GM12878 (cell line): ENCODE measurements around the gene MRNIP. TPM values are rescaled to one million over a fixed set of nuclear protein-coding genes. Genes with fewer than 3 reads are reported as not detected.

Source experiments
- ATAC-seq: fragments of 200-7000 bp; cut with Tn5 transposase; 3 replicates; pipeline ENCODE4 v1.9.1; 2020; ENCODE audit warnings: mild to moderate bottlenecking, moderate library complexity
- BruUV-seq: library from RNA; stranded (reverse); fragments of 400-500 nt; replicated peaks from 2 replicates; lab custom pipeline; 2021; lab: Mats Ljungman, UMichigan
- CTCF ChIA-PET: fragments of 300-600 bp; sonication (Branson Sonifier 250); formaldehyde crosslinking; extraction: SDS; loops from one replicate; lab custom pipeline; 2021; ENCODE audit warnings: inconsistent platforms; lab: Yijun Ruan, JAX
- POLR2A ChIA-PET: fragments of 350-600 bp; formaldehyde crosslinking; extraction: SDS; loops from one replicate; lab custom pipeline; 2021; ENCODE audit warnings: inconsistent platforms; lab: Charles Lee
- RAD21 ChIA-PET: fragments of 300-600 bp; sonication (Branson Sonifier 250); formaldehyde crosslinking; loops from one replicate; lab custom pipeline; 2023; ENCODE audit warnings: antibody characterized with exemption; ENCODE audit not compliant: unreplicated experiment; lab: Charles Lee
- SMC1A ChIA-PET: fragments of 300-600 bp; sonication (Branson Sonifier 250); formaldehyde crosslinking; loops from one replicate; lab custom pipeline; 2023; ENCODE audit not compliant: unreplicated experiment, uncharacterized antibody; lab: Charles Lee
- DNase-seq: peaks from one replicate; pipeline ENCODE4 v3.0.0-alpha.2; 2011; ENCODE audit warnings: low read depth, low spot score
- FAIRE-seq: peaks from 3 replicates; lab custom pipeline; 2011; peaks lifted over from hg19 to GRCh38; lab: Jason Lieb, UNC
- H2AFZ ChIP-seq: 2 replicates; pipeline ENCODE4 v1.6.0; 2011; ENCODE audit warnings: low read depth, low read length, control low read depth; ENCODE audit not compliant: control insufficient read depth
- H3K27ac ChIP-seq: 2 replicates; pipeline ENCODE4 v1.5.1; 2011; ENCODE audit warnings: control low read depth; ENCODE audit not compliant: control insufficient read depth, insufficient read depth
- H3K27me3 ChIP-seq, 2 experiments: replicated peaks in 1 of 2; 2 replicates each; pipeline versions ENCODE4 v1.6.0 to v1.6.1; 2011; ENCODE audit warnings: low read length in 1 of 2; ENCODE audit not compliant: control insufficient read depth in 2 of 2, insufficient read depth in 2 of 2
- H3K36me3 ChIP-seq, 2 experiments: 2 replicates each; pipeline ENCODE4 v1.5.1; 2011; ENCODE audit warnings: low read length in 1 of 2; ENCODE audit not compliant: control insufficient read depth in 2 of 2, insufficient read depth in 2 of 2
- H3K4me1 ChIP-seq: 2 replicates; pipeline ENCODE4 v1.6.1; 2011; ENCODE audit warnings: mild to moderate bottlenecking, low read length, moderate library complexity, mixed read lengths; ENCODE audit not compliant: control insufficient read depth, insufficient read depth
- H3K4me2 ChIP-seq: 2 replicates; pipeline ENCODE4 v1.6.0; 2011; ENCODE audit warnings: control low read depth; ENCODE audit not compliant: control insufficient read depth, insufficient read depth
- H3K4me3 ChIP-seq: fragments of 200-600 bp; sonication (generic); 2 replicates; pipeline ENCODE4 v1.5.1; 2016
- H3K79me2 ChIP-seq: 2 replicates; pipeline ENCODE4 v1.6.0; 2011; ENCODE audit warnings: low read length; ENCODE audit not compliant: control insufficient read depth, insufficient read depth
- H3K9ac ChIP-seq: 2 replicates; pipeline ENCODE4 v1.8.0; 2011; ENCODE audit warnings: low read length, control low read depth, mixed read lengths; ENCODE audit not compliant: control insufficient read depth, insufficient read depth
- H3K9me3 ChIP-seq: replicated peaks from 3 replicates; pipeline ENCODE4 v1.5.1; 2011; ENCODE audit warnings: mild to moderate bottlenecking, low read length; ENCODE audit not compliant: control insufficient read depth, insufficient read depth
- H4K20me1 ChIP-seq: 2 replicates; pipeline ENCODE4 v1.6.0; 2011; ENCODE audit not compliant: control insufficient read depth, insufficient read depth
- BHLHE40 ChIP-seq, 2 experiments: fragments of 450-650 bp in 1 of 2; IDR thresholded peaks; 2 replicates each; pipeline ENCODE4 v1.6.1; 2011 to 2017; ENCODE audit warnings: low read depth in 2 of 2, borderline replicate concordance in 1 of 2, improper control_type of control experiment in 1 of 2, low read length in 1 of 2, mild to moderate bottlenecking in 1 of 2
- CEBPB ChIP-seq, 2 experiments: fragments of 150-350 bp in 1 of 2; IDR thresholded peaks; 2 replicates each; pipeline ENCODE4 v1.6.1; 2012 to 2014; ENCODE audit warnings: low read depth in 2 of 2, low read length in 2 of 2, borderline replicate concordance in 1 of 2, inconsistent platforms in 1 of 2
- IKZF2 ChIP-seq, 2 experiments: fragments of 450-650 bp; IDR thresholded peaks; 2 replicates each; pipeline ENCODE4 v1.6.1; 2017; ENCODE audit warnings: mild to moderate bottlenecking in 2 of 2, moderate library complexity in 2 of 2
- PAX5 ChIP-seq: IDR thresholded peaks from 2 replicates; pipeline ENCODE4 v1.6.1; 2011; ENCODE audit warnings: low read depth, low read length, borderline replicate concordance
- RBBP5 ChIP-seq: fragments of 200-600 bp; sonication (generic); conservative IDR thresholded peaks from 2 replicates; pipeline ENCODE4 v1.6.1; 2016
- SMAD1 ChIP-seq: fragments of 450-650 bp; IDR thresholded peaks from 2 replicates; pipeline ENCODE4 v1.6.1; 2018; ENCODE audit warnings: mild to moderate bottlenecking, low read depth; ENCODE audit not compliant: partially characterized antibody
- USF1 ChIP-seq: IDR thresholded peaks from 2 replicates; pipeline ENCODE4 v1.6.1; 2011; ENCODE audit warnings: borderline replicate concordance, low read depth, mild to moderate bottlenecking, moderate library complexity, mixed read lengths, low read length; ENCODE audit not compliant: insufficient read depth; ENCODE audit errors: extremely low read length
- WGBS: methylation state at CpG from one replicate; pipeline ENCODE4 v1.1.6; 2016; ENCODE audit warnings: low lambda C conversion rate; ENCODE audit not compliant: insufficient replicate concordance, insufficient coverage; ENCODE audit errors: missing lambda C conversion rate; 5-methylcytosine and 5-hydroxymethylcytosine counted together
- in situ Hi-C: fragments of 300-500 bp; cut with MboI; formaldehyde crosslinking; loops from 9 replicates; pipeline ENCODE4 v1.14.3; 2018; ENCODE audit warnings: mixed read lengths
- intact Hi-C: fragments of 100-400 bp; cut with micrococcal nuclease; formaldehyde crosslinking; loops from one replicate; pipeline ENCODE4 v1.14.2; 2022; ENCODE audit not compliant: unreplicated experiment
- polyA plus RNA-seq, 11 experiments: library from polyadenylated mRNA; depleted of rRNA in 4 of 11; unstranded in 6 of 11; stranded (reverse) in 5 of 11; fragments of >200 nt; fragmentation: Nextera tagmentation in 4 of 11; fragmentation: Illumina TruSeq in 1 of 11; extraction: Ambion mirVana in 4 of 11; extraction: Trizol in 1 of 11; gene quantifications; 1 replicate in 1 of 11; 2 replicates in 10 of 11; pipeline versions ENCODE4 v1.2.1 to v1.2.3, GENCODE V29; 2011 to 2016; ENCODE audit warnings: inconsistent platforms in 2 of 11, missing spikeins in 2 of 11, low read depth in 1 of 11
- total RNA-seq, 4 experiments: library from RNA; depleted of rRNA in 3 of 4; stranded (reverse); fragments of >200 nt in 3 of 4; fragmentation: Illumina TruSeq in 1 of 4; extraction: Trizol in 1 of 4; gene quantifications; 2 replicates each; pipeline versions ENCODE4 v1.2.1 to v1.2.3, GENCODE V29; 2013 to 2021

The MRNIP gene
- total and polyA plus RNA-seq, 10 of the 15 experiments (the other 5 are each of a cell fraction or from before 2014, with no cell fraction given), result 2.4 to 30.4 (median 13.1) TPM

DNA sequence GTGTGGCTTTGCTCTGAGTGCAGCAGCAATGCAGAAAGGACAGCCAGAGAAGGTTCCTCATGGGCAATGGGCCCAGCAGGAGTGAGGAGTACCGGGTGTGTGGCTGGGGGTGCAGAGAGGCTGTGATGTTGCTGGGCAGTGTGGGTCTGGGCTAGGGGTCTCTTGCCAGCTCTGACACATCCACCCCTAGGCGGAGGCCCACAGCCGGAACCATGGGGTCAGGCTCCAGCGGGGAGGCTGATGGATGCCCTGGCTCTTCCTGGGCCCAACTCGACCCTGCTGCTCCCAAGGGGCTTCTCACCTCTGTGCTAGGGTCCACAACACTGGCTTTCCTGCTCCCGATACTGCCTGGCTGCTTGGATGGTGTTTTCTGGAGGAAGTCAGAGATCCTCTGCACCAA is 29.2 kb upstream of the MRNIP start:
- H3K9me3 ChIP-seq, result peaks cover 14% of the 10 kb centered on the region
- no peaks in the 10 kb centered on the region for H3K27me3 ChIP-seq
- H2AFZ ChIP-seq, result no peak overlapping the region
- in situ Hi-C loops (no loop called here), intact Hi-C loops (no loop called here)
- ChIA-PET SMC1A (no interaction called here), RAD21 (no interaction called here), CTCF (interaction anchor here (1.5 kb wide), 1 partner anchor 86 kb away, joined by 4 read pairs; no protein-coding TSS in a partner anchor), POLR2A (no interaction called here)
- ATAC-seq (no peak), FAIRE-seq (no peak), DNase-seq (no peak)
- WGBS, result 90% methylated on average over 6 of the region's 6 CpGs
- H3K4me1 ChIP-seq, result no peaks in the 10 kb centered on the region
- no peaks in the 10 kb centered on the region for H3K79me2 ChIP-seq
- no peak overlapping the region for H3K4me3 ChIP-seq
- no peak overlapping the region for H3K9ac ChIP-seq
- peaks cover 22 to 27% of the 10 kb centered on the region in 2 experiments for H3K36me3 ChIP-seq
- no peak overlapping the region for H3K27ac ChIP-seq
- BruUV-seq, result no TSS peak
- no peaks in the 10 kb centered on the region for H4K20me1 ChIP-seq
- H3K4me2 ChIP-seq, result no peak overlapping the region
- TF ChIP-seq USF1, result no peak
- no peak for TF ChIP-seq RBBP5
- TF ChIP-seq PAX5, result no peak
- TF ChIP-seq CEBPB (IDR thresholded peaks at IDR 0.05; ENCODE audit: borderline replicate concordance in 1 of 2, low read depth in 2 of 2, low read length in 2 of 2), result no peak
- TF ChIP-seq BHLHE40 (IDR thresholded peaks at IDR 0.05; ENCODE audit: borderline replicate concordance in 1 of 2, low read depth in 2 of 2, low read length in 1 of 2), result no peak
- no peak for TF ChIP-seq IKZF2 (IDR thresholded peaks at IDR 0.05)
- no peak for TF ChIP-seq SMAD1
